Midbrain (tissue), 1 donor: ENCODE measurements around the gene CDC42EP4.
A peak's percentile ranks its signal among the peaks of the same experiment; 100 is the strongest.
"Not testable (repeated sequence)": the region's sequence is repeated elsewhere in the genome, so short reads cannot be mapped to it uniquely, and the experiment has no call there.

Experiments
- DNase-seq: peaks from one replicate; lab custom pipeline; 2025; lab: John Stamatoyannopoulos, UW

The CDC42EP4 gene

DNA sequence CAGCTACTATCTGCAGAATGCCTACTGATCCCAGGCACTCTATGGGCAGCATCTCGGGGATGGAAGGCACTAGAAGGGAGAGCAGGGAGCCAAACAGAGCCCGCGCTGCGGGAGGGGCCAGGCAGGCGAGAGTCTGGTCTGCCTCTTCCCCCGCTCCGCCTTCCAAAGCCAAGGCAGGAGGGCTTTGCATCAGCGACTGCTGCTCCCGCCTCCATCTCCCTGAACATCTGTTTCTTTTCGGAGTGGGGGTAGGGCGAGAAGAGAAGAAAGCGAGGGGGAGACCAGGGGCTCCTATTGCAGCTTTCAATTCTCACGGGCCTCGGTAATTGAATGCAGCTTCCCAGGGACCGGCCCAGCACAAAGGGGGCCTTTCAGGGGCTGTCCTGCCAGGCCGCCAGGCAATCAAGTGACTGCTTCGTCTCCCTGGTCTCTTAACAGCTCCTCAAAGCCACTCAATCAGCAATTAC is 31.4 kb upstream of the CDC42EP4 start:
- DNase-seq: peak; percentile 65

DNA sequence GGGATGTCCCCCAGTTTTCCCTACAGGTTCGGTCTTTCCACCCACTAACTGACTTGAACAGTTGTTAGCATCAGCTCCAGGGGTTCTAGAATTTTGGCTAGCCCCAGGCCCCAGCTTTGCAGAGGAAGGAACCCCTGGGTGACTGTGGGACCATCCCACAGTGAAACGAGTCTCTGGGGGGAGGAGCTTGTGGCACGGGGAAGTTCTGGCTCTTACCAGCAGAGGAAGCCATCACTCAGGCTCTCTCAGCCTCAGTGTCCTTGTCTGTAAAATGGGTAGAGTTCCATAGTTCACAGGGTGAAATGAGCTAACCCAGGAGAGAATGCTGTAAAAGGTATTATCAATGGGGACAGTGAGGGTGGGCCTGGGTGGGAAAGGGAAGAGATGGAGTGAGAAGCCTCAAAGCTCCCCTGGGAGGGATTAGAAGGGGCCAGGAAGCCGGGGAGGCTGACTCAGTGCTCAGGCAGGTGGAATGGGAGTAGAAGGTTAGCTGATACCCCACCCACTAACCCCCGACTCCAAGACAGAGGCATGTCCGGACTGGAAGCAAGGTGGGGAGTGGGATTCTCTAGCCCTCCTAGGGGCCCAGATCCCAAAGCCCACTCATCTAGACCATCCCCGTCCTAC is 30.9 kb upstream of the CDC42EP4 start:
- DNase-seq: no peak

DNA sequence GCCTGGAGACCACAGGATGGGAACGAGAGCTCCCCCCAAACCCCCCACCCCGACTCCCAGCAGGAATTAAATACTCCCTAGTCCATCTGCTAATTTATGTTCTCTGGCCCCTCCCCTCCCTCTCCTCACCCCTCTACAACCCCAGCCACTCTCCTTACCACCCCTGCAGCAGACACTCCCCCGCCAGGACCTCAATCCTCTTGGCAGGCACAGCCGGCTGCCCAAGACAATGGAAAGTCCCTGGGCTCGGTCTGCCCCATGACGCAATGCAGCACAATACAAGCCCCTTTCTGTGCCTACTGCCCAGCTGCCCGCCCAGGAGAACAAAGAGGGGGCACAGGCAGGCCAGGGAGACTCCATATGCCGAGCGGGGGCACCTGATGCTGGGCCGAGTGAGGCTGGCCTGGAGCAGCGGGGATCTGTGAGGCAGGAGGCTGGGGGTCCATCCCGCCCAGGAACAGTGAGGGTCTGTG is 30.3 kb upstream of the CDC42EP4 start:
- DNase-seq: peak; percentile 94

DNA sequence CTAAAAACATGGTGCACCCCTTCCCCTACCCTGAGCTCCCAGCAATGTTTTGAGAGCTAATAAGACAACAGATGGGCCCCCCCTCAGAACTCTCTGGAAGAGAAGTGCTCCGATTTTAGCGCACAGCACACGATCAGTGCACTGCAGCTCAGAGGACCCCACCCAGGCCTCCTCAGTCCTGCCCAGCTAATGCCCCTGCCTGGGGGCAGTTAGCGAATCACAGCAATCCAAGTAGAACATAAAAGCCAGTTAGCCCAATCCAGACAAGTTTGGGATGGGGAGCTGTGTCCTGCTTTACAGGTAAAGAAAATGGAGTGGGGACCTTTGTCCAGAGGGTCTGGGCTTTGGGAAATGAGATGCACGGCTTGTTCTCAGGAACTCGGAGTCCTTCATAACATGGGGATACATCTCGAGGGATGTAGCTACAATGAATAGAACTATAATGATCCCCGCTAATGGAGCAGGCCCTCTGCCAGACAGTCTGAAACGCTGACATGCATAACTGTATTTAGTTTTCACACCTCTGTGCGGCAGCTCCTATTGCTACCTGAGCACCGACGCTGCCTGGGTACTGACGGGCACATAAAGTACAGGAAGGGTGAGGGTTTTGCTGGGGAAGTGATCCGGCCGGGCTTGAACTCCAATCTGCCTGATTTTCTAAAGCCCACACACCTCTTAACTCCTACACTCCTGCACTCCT is 29.7 kb upstream of the CDC42EP4 start:
- DNase-seq: peak; percentile 53

DNA sequence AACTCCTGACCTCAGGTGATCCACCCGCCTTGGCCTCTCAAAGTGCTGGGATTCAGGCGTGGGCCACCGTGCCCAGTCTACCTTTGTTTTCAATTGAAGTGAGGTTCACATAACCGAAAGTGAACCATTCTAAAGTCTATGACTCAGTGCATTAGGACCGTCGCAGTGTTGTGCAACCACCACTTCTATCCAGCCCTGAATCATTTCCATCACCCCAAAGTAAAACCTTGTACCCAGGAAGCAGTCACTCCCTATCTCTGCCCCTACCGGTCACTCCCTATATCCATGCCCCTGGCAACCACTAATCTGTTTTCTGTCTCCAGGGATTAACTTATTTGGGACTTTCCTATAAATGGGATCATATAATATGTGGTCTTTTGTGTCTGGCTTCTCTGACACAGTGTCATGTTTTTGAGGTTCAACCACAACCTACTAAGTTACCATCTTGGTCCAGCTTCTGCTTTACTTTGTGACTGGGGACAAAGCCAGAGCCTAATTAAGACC is 28.3 kb upstream of the CDC42EP4 start:
- no peak for DNase-seq

DNA sequence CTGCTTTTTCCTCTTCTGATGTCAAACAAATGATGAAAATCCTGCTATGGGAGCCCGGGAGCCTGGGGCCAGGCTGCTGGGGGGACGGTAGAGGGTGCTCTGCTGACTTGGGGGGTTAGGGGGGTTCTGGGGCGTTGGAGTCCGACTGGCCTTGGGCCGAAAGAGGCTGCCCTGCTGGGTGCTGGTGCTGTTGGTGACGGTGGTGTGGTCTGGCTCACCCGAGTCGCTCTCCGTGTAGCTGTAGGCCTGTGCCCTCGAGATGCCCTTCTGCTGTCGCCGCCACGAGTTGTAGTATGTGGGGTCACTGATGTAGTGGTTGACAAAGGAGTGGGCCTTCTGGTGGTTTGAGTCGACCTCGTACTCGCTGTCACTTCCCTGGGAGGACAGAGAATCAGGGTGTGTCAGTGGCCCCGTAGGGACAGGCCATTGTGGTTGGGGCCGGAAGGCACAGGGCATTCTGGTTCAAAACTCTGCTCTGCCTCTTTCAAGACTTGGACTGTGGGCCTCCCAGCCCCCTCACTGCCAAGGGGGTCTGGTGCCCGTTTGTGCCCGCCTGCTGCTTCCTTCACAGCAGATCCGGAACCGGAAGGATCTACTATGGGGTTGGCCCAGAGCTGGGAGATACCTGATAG is 26.9 kb upstream of the CDC42EP4 start:
- no peak for DNase-seq

DNA sequence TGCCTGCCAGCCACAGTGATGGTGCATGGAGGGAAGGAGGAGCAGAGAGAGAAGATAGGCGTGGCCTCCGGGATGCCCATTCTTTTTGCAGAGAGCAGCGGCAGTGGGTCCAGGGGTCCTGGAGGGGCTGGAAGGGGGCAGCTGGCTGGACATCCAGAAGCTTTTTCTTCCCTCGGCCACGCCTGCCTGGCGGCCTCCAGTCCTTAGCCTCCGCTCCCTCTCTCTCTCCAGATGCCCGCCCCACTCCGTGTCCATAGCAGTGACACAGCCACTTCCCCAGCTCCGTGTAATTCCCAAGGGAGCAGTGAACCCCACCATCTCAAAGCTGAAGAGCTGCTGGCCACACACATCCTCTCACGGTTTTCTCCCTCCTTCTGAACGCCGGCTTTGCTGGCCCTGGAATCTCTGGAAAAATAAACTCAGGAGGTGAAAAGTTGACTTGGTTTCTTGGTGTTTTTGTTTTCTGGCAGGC is 26.3 kb upstream of the CDC42EP4 start:
- no peak for DNase-seq

DNA sequence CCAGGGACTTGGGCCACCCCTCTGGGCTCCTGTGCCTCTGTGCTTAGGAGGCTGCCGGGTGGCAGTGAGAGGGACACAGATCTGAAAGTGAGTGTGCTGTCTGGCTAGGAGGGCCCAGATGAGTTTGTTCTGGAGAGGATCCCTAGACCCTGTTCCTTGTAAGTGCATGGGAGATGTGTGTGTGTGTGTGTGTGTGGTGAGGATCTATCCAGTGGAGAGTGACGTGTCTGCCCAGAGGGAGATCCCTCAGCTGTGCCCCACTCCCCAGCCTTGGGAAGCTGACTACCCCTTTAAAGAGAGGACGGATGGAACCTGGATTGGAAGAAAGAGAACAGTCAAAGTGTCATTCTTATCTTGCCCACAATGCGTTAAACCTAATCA is 25.5 kb upstream of the CDC42EP4 start:
- DNase-seq: no peak

DNA sequence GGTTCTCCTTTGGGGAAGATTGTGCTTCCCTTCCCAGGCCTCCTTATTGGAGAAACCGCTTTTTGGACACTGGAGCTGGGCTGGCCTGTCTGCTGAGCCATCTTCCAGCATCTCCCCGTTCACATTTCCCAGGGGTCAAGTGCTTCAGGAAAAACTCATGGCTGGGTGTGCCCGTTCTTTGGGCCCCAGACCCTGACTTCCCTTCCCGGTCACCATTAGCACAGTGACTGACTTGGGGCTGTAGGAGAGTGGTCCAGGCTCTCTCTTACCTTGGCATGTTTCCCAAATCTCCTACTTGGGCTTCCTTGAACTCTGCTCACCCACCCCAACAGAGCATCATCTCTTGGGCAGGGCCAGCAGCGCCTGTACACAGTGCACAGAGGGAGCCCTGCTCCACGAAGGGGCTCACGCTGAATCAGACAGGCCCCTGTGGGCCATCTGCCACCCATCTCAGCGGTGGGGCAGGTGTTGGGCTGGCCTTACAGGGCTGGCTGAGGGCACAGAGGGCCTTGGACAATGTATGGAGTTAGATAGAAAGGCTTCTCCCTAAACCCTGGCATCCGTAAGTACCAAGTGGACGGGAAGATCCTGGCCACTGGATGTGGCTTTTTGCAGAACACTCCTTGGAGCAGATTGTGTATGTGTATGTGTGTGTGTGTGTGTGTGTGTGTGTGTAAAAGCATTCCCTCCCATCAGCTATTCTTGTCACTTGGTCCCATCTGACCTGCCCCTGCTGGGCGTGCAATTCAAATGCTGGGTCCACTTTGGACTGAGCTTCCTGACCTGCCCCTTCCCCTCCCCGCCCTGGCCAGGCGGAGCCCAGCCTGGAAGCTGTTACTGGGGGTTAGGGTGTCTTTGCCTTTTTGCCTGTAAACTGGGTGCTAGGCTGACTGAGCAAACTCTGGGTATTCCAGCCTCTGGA is 24.9 kb upstream of the CDC42EP4 start:
- no peak for DNase-seq

DNA sequence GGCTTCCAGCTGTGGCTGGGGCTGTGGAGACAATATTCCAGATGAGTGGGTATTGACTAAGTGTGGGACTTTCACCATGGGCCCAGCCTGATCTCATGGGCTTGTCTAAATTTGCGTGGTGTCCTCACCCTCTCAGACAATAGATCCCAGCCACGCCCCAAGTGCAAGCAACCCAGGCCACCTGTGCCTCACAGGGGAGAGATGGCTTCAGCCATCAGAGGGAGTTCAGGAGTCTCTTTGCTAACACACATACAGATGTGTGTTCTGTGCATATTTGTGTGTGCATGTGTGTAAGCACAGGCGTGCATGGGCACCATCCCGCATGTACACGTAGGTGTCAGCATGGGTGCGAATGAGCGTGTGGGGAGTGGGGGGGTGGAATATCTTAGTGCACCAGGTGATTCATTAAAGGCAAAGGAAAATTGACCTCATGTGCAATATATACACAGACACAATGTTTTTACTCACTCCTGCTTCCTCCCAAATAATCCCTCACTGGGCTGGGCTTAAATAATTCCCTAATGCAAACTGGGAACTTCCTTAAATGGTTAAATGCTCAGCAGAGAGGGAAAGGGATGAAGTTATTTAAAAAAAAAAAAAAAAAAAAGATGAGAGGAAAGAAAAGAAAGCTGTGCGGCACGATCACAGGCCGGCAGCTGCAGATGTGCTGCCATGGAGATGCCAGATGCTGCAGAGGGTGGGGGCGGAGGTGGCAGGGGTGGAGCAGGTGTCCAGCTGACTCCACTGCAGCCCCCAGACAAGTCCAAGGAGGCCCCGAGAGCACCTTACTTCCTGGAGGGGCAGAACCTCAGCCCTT is 24.0 kb upstream of the CDC42EP4 start:
- DNase-seq: no peak

DNA sequence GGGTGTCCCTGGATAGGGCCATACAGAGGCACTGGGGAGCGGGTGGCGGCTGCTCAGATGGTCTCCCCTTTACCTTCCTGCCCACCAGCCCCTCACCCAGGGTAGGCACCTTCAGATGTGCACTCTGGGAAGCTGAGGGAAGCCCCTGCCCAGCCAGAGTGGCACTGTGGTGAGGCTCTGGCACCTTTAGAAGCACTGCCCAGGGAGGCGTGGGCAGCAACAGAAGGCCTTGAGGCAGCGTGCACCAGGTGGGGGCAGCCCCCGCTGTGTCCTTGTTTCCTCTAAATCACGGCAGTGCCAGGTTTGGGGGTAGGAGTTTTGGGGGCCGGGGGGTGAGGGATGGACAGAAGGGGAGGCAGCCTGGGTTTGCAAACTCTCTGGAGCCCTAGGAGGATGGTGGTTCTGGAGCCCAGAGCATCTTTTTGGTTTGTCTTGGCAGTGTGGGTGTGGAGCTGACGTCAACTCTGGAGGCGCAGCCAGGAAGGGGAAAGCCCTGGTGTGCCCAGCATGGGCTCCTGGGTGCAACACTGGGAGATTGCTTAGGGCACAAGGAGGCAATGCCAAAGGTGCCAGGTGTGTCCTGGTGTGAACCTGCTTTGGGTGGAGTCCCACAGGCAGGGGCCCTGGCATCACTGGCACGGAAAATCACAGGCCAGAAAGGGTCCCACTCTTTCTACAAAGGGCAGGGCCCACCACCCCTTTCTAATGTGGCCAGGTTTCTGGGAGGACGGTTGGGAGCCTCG is 23.1 kb upstream of the CDC42EP4 start:
- no peak for DNase-seq

DNA sequence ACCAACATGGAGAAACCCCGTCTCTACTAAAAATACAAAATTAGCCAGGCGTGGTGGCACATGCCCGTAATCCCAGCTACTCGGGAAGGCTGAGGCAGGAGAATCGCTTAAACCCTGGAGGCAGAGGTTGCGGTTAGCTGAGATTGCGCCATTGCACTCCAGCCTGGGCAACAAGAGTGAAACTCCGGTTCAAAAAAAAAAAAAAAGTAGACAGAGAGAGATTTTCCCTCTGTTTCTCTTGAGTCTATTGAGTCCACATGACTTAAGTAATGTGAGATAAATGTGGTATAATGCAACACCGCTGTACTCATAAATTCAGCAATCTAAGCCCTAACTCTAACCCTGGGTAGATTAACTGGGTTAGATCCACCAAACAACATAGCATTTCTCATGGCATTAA is 21.6 kb upstream of the CDC42EP4 start:
- DNase-seq: not testable (repeated sequence)

DNA sequence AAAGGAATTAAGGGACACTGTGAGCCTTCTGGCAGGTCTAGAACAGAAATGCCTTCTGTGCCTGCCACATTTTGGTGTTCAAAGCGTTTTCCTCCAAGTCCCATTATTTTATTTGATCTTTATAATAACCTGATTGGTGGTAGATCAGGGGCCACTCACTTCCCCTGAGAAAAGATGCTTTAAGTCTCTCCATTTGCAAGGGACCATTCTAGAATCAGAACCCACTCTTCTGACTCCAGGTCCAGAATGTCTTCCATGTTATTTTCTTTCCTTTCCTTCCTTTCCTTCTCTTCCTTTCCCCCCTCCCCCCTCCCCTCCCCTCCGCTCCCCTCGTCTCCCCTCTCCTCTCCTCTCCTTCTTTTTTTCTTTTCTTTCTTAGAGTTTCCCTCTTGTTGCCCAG is 19.3 kb upstream of the CDC42EP4 start:
- no peak for DNase-seq

DNA sequence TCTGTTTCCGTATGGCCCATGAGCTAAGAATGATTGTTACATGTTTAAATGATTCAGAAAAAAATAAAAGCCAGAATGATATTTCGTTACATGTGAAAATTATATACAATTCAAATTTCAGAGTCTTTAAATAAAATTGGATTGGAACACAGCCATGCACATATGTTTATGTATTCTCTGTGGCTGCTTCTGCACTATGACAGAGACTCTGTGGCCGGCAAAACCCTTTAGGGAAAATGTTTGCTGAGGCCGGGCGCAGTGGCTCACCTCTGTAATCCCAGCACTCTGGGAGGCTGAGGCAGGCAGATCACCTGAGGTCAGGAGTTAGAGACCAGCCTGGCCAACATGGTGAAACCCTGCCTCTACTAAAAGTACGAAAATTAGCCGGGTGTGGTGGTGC is 15.9 kb upstream of the CDC42EP4 start:
- no peak for DNase-seq

DNA sequence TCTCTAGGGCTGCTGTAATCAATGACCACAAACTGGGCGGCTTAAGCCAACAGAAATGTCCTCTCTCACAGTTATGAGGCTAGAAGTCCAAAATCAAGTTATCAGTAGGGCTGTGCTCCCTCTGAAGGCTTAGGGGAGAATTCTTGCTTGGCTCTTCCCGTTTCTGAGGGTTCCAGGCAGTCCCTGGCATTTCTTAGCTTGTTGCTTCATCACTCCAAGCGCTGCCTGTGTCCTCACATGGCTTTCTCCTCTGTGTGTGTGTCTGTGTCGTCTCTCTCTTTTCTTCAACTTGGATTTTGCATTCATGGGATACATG is 13.7 kb upstream of the CDC42EP4 start:
- peak; percentile 9 for DNase-seq

DNA sequence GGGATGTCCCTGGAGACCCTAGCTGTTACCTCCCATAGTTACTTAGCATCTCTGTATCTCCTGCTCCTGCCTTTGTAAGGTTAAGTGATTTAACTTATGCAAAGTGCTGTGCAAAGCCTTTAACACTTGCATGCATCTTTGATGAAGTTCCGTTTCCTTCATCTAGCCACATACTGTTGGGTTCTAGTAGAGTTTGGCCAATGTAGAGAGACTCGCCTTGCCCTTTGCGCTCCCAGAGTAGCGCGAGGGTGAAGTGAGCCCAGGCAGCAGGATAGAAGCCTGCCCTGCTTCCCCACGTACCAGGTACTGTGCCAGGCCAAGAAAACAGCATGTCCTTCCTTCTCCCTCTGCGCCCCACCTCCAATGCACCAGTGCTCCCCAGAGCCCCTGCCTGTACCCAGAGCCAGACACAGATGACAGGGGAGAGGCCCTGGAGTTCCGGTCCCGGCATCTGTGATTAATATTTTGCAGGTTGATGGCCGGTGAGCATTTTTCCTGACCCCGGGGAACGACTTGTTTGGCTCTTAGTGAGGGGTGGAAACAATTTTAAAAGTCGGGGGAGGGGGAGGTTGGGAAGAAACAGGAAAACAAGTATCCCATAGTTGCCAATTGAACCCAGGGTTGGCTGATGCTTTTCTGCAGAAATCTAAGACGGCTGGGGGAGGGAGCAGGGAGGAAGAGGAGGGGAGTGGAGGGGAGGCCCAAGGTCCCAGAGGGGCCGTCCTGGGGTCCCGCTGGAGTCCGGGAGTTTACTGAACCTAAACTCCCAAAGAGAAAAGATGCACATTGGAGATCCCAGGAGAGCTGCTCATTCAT is 13.1 kb upstream of the CDC42EP4 start:
- no peak for DNase-seq

DNA sequence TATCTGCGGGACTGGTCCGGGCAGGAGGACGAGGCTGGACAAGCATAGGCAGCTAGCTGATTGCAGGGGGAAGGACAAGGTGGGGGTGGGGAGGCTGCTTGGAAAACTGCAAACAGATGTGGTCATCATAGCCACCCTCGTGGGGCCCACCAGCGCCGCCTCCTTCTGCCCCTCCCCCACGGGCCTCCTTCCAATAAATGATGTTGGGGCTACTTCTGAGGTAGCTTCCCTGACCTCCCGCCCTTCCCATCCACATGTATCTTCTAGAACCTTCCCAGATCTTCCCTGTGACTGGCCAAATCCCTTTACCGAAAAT is 12.3 kb upstream of the CDC42EP4 start:
- DNase-seq: no peak

DNA sequence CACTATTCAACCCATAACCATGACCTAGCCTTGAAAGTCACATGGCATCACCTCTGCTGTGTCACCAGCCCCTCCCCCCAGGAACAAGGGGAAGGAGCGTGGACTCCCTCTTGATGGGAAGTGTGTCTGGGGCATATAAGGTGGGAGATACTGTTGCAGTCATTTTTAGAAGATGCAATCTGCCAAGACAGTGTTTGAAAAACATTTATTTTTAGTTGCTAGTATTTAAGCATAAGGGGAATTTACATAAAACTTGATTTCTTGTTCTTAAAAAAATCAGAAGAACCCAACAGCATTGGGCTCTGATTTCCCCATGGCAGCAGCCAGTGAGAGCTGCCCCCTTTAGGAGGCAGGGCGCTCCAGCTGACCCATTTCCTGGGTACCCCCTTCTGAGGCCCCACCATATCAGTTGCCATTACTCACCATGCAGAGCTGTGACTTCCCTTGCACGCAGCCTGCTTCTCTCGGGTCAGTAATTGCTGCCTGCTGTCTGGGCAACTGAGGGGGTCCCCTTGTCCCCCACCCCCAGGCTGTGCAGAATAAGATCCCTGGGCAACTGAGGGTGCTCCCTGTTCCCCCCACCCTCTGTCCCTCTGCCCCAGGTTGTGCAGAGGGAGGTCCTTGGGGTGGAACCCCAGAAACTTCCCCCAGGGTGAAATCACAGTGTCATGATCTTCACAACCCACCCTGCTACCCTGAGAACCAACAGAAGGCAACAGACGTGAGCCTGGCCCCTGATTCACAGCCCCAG is 11.8 kb upstream of the CDC42EP4 start:
- DNase-seq: no peak
